ENCODE measurements around the gene RAB3B. TPM values are rescaled to one million over a fixed set of nuclear protein-coding genes. Genes with fewer than 3 reads are reported as not detected.
"Not testable (repeated sequence)": the region's sequence is repeated elsewhere in the genome, so short reads cannot be mapped to it uniquely, and the experiment has no call there.

The RAB3B gene
- total RNA-seq, 1 experiment from 2014 or later, result 12.2 TPM

- no peak for DNase-seq (ENCODE audit: low read depth)
Measured at GRCh38 chr1:51989582-51990477, 670 bp downstream of the RAB3B start.

- no peak for DNase-seq (ENCODE audit: low read depth)
Measured at GRCh38 chr1:51988254-51988653, 2.2 kb downstream of the RAB3B start.

GRCh38 chr1:51986718-51987117 lies 3.8 kb downstream of the RAB3B start:
- DNase-seq (ENCODE audit: low read depth), result no peak

GRCh38 chr1:51982161-51982560 lies 8.3 kb downstream of the RAB3B start:
- DNase-seq (ENCODE audit: low read depth), result no peak

GRCh38 chr1:51981555-51981954 lies 8.9 kb downstream of the RAB3B start:
- no peak for DNase-seq (ENCODE audit: low read depth)

- no peak for DNase-seq (ENCODE audit: low read depth)
Measured at GRCh38 chr1:51978099-51978498, 12.4 kb downstream of the RAB3B start.

GRCh38 chr1:51976846-51977602 lies 13.5 kb downstream of the RAB3B start:
- DNase-seq (ENCODE audit: low read depth), result no peak

GRCh38 chr1:51973587-51974474 lies 16.7 kb downstream of the RAB3B start:
- no peak for DNase-seq (ENCODE audit: low read depth)

- DNase-seq (ENCODE audit: low read depth), result peak; percentile 91
Measured at GRCh38 chr1:51969038-51969705, 21.3 kb downstream of the RAB3B start.

- no peak for DNase-seq (ENCODE audit: low read depth)
Measured at GRCh38 chr1:51968632-51969031, 21.9 kb downstream of the RAB3B start.

GRCh38 chr1:51967213-51967791 lies 23.2 kb downstream of the RAB3B start:
- DNase-seq (ENCODE audit: low read depth), result not testable (repeated sequence)

GRCh38 chr1:51966559-51966958 lies 23.9 kb downstream of the RAB3B start:
- DNase-seq (ENCODE audit: low read depth), result no peak

- no peak for DNase-seq (ENCODE audit: low read depth)
Measured at GRCh38 chr1:51964309-51964696, 26.2 kb downstream of the RAB3B start.

GRCh38 chr1:51963592-51964308 lies 26.8 kb downstream of the RAB3B start:
- no peak for DNase-seq (ENCODE audit: low read depth)

GRCh38 chr1:51962486-51963356 lies 27.8 kb downstream of the RAB3B start:
- peak; percentile 5 for DNase-seq (ENCODE audit: low read depth)

- DNase-seq (ENCODE audit: low read depth), result no peak
Measured at GRCh38 chr1:51961954-51962353, 28.5 kb downstream of the RAB3B start.

GRCh38 chr1:51961231-51961630 lies 29.3 kb downstream of the RAB3B start:
- DNase-seq (ENCODE audit: low read depth), result no peak

- DNase-seq (ENCODE audit: low read depth), result no peak
Measured at GRCh38 chr1:51960262-51960661, 30.2 kb downstream of the RAB3B start.

- no peak for DNase-seq (ENCODE audit: low read depth)
Measured at GRCh38 chr1:51958824-51959223, 31.7 kb downstream of the RAB3B start.

Data from LHCN-M2 (cell line).